Inflammatory macrophage (primary cell): ENCODE data around the gene CRYBG2.

Source experiments
- DNase-seq, 2 donors: peaks; one replicate each; pipeline ENCODE4 v3.0.0-alpha.2; 2020 to 2022

The CRYBG2 gene

DNA sequence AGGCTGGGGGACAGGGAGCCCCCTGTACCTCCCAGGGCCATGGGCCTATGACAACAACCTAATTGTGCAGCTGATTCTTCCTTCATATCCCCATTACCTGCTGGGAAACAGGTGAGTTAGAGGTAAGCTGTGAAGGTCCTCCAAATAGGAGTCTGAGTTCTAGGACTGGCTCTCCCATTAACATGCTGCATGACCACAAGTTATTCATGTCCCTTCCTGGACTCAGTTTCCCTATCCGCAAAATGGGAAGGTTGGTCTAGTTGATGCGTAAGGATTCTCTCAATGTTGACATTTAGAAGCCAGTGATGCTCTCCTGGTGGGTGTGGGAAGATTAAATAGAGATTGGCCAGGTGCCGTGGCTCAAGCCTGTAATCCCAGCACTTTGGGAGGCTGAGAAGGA, 14.6 kb upstream of the CRYBG2 start:
- no peak for DNase-seq

DNA sequence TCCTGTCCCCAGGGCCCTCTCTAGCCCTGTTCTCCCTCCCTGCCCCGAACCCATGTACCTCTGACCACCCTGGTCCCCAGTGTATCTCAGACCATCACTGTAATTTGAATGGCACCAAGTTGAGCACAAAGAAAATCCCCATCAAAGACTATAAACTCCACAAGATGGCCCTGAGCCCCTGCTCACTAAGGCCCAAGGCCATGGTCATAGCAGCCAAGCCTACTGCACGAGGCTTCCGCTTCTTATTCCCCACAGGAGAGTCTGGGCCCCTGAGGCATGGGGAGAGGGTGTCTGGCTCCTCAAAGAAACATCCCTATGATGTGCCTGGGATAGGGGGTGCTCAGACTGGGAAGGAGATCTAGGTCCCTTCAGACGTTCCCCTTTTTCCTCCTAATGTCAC, 14.1 kb upstream of the CRYBG2 start:
- DNase-seq = no peak

DNA sequence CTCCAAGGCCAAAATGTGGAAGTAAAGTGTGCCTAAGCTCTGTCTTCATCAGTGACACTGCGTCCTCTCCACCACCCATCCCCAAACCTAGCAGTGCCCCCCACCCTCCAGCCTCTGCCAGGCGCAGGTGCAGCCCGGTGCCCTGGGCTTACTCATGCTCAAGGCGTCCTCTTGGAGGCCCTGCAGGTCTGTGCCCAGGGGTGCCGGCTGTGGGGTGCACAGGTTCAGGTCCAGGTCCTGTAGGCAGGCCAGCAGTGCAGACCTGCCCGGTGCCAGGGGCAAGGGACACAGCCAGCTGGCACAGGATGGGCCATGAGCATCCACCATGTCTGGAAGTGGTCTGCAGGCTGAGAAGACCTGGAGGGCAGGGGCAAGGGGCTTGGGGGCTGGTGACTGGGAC, 13.5 kb upstream of the CRYBG2 start:
- no peak for DNase-seq

DNA sequence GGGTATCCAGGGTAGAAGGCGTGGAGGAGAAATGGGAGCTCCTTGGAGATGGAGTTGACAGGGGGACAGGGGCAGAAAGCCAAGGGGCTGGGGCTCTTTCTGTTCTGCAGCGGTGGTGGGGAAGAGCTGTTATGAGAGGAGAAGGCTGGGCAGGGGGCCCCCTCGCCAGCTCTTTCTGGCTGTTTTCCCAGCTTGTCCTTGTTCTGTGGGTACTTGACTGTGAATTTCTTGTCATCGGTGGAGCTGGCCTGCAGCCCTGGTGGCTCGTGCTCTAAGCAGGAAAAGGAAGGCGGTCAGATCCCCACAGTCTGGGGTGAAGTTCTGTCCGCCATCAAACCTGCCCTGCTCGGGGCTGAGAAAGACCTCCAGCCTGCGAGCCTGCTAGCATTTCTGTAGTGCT, 11.0 kb upstream of the CRYBG2 start:
- no peak for DNase-seq

DNA sequence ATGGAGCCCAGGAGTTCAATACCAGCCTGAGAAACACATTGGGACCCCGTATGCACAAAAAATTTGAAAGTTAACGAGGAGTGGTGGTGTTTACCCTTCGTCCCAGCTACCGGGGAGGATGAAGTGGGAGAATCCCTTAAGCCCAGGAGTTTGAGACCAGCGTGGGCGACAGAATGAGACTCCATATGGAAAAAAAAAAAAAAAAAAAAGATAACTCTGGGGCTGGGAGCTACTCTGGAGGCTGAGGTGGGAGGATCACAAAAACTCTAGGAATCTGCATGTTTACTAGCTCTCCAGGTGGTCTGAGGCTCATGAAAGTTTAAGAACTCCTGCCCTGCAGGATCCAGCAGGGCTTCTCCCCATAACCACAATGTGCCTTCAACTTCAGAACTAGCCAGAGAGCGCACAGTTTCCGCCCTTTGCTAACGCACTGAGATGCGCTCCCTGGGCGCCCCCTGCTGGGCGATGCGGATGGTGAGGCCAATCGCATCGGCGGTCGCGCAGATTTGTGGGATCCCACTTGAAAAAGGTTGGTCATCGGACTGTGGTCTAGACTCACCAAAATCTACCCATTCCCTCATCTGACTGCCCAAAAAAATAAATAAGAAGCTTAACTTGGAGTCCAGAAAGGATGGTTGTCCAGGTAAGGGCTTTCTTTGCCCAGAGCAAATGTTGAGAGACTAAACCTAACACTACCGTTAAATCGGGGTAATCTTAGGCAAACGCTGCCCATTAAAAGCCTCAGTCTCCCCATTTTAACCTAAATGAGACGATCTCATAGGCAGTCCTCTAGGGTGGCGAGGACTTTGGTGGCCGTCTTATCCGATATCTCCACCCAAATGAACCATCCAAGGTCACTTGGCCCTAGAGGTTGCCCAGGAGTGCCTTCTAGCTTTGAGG, 9.9 kb upstream of the CRYBG2 start:
- peak; percentile 79 to 88 for DNase-seq

DNA sequence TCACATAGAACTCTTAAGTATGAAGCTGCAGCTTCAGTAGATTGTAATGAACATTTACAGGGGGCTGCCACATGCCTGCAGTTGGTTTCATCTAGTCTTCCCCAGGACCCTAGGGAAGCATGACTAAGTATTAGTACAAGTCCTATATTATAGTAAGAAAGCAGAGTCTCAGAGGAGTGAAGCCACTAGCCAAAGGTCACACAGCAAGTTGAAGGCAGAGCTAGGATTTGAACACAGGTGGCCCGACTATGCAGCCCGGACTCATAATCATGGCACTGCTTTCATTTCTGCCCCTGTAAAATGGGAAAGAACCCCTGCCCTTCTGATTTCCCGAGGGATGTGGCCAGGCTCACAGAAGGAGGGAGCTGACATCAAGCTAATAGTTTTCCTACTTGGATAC, 8.4 kb upstream of the CRYBG2 start:
- no peak for DNase-seq

DNA sequence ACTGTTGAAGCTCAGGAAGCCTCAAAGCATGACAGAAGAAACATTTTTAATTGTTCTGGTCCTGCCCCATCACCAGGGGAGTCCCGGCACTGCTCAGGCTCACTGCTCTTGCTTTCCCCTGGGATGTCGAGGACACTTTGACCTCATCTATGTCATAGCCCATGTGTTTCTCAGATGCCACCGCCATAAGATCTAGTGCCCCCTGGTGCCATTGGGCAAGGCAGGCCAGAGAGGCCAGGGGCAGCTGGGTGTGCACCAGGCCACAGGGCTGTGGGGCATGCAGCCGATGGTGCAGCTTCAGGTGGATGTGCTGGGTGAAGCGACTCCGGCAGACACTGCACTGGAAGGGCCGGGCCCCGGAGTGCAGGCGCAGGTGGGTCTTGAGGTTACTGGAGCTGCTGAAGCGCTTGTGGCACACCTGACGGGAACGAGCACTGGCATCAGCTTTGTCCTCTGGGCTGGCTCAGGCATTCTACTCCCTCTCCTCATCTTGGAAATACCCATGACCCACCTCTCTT, 7.7 kb upstream of the CRYBG2 start:
- no peak for DNase-seq

DNA sequence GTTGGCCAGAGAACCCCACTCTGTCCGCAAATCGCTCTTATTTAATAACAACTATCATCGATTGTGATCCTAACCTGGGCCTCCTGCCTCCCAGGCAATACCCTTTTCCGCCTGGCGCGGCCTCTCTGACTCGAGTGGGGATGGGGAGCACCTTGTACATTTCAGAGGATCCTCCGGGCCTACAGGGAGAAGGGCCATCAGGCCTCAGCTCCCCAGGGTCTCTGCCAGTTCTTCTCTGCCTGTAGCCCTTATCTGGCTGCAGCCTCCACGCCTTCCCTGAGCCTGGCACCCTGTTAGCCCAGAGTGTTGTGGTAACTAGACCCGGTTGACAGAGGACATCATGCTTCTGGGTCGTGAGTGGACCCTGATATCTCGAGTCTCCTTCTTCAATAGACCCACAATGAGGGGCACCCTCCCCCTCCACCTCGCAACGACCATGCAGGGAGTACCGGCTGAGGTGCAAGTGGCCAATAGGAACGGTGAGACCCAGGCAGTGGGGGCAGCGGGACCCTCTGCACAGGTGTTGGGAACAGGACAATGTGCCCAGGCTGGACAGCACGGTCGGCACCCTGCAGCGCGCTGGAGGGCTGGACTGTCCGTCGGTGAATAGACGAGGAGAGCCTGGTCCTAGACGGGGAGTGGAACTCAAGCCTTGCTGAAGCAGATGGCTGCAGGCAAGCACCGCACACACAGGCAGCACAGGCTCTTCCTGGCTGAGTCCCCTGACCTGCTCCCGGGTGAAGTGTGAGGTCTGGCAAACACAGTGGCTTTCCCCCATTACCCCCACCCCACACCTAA, 7.1 kb upstream of the CRYBG2 start:
- DNase-seq = no peak

DNA sequence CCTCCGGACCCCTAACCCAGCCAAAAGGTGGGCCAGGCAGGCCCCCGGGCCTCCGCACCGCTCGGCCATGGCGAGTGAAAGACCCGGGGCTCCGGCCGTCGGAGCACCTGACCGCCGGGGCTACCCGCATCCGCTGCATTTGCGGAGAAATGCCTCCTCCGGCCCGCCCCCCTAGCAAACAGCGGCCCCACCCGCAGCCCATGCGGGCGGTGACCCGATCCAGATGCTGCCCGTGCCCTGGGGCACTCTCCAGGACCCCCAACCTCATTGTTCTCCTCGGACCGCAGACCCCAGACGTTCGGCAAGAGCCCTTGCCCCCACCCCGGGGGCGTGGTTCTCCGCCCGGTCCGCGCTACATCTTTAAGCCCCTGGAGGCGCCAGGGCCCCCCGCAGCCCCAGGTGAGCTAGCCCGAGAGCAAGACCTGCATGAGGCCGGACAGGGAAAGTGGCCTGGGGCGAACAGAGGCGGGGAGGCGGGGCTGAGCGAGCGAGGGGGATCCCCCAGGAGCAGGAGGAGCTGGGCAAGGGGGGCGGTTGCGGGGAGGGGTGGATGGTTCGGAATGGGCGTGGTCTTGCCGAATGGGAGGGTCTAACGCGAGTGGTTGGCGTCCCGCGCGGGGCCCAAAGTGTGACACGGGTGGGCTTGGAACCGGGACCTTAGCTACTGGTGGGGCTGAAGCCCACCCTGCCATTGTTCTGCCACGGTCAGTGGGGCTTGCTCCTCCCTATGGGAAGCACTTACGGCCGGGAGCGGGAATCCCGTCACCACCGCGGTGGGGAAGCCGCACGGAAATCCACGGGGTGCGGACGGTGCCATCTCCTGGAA, 6.3 kb upstream of the CRYBG2 start:
- DNase-seq = no peak

DNA sequence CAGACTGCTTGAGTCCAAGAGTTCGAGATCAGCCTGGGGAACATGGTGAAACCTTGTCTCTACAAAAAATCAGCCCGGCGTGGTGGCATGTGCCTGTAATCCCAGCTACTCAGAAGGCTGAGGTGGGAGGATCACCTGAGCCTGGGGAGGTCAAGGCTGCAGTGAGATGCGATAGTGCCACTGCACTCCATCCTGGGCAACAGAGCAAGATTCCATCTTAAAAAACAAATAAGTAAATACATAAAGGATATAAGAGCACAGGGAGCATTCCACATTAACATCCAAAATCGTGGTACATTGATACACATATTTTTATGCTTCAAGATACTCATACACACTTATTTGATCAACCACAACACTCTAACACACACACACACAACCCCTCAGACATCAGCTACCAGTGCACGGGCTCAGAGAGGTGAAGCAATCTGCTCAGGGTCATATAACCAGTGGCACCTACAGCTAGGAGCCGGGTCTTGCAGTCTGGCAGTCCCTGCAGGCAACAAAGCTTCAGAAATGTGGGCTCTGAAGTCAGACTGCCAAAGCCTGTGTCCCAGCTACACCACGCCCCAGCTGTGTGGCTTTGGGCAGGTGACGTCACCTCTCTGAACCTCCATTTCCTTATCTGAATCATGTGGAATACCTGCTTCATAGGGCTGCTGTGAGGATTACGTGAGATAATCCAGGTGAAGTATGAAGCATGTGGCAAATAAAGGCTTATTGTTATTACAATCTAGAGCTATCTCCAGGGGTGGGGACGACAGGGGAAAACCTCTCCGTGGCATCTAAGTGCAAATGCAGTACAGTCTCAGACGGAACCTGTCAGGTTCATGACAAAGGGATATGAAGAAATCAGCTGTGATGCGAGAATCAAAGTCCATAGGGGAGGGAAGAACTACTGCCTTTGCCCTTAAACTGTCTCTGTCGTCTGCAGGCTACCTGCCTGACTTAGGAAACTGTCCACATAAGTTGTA, 4.8 kb upstream of the CRYBG2 start:
- DNase-seq = no peak

DNA sequence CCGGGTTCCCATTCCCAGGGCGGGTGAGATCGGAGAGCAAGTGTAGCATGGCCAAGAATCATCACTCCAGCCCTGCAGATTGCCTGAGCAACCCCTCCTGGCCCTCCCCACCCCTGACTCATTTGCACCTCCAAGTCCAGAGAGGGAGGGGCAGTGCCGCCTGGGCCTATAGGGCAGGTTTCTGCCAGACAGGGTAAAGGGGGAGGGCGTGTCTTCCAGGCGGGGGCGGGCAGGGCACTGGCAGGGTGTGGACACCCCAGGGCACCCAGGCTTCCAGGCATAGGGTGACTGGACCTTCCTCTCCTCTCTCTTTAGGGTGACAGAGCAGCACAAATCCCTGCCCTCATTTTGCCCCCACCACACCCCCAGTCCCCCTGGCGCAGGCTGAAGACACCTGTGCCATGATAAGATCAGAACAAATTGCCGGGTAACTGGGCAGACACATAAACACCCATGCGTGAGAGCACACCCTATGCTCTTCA, 3.2 kb upstream of the CRYBG2 start:
- no peak for DNase-seq

DNA sequence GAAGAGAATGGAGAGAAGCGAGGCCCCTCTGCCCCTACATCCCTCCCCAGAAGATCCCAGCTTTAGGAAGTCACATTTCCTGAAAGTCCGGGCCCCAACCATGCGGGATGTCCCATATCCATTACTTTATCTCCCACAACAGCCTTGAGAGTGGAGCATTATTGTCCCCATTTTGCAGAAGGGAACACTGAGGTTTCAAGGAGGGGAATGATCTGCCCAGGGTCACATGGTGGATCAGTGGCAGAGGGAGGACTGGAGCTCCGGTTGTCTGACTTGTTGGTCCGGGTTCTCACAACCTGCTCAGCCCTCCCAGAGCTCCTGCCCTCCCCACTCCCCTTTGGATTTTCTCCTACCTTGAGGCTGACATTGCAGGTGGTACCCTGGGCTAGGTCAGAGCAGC, 2.2 kb upstream of the CRYBG2 start:
- no peak for DNase-seq

DNA sequence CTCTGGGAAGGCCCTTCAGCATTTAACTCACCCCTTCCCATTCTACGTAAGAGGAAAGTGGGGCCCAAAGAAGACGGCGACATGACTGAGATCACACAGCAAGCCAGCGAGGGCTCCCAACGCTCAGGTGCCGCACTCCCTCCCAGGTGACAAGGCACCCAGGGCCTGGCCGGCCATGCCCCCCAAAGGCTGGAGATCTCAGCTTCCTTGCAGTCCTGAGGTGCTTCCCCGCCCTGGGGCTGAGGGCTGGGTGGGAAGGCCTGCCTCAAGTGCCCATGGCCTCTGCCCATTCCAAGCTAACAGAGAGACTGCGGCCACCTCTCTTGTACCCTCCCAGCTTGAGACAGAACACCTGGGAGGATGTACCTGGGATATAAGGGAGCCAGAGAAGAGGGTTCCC, 1.0 kb upstream of the CRYBG2 start:
- DNase-seq = no peak

DNA sequence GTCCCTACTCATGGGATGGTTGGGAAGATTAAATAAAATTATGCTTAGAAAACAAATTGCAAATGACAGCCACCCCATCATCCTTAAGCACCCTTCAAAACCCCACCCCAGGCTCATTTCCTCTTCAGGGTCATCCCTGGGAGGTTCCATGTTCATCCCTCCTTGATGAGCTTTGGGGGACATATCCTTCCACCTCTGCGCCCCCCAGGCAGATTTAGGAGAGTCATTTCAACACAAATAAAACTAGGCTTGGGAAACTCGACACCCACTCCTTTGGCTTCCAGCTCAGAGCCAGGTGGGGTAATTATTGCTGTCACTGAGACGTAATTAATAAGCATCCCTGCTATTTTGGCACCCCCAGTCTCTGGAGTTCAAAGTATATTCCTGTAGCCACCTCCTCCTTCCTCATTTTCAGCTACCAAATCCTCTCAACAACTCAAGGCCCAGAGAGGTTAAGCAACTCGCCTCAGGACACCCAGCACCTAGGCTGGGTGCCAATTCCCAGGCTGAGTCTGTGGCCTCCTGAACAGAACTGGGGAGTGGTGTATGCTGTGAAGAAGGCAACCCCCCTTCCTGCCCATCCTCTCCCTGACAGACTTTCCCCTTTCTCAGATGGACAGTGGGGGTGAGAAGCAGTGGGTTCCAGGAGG, 595 bp downstream of the CRYBG2 start:
- DNase-seq = no peak

DNA sequence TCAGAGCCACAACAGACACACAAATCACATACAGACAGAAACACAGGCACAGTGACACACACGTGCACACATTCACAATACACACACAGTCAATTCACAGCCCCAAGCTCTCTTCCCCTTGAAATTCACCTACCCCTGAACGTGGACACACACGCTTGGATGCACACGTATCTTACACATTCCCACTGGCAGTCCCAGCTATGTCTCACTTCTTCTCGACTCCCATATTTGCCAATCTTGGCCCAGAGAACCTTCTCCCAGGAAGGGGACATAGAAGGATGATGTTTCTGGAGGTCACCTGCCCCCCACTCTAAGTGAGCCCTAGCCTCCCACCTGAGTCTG, 1.6 kb downstream of the CRYBG2 start:
- DNase-seq = no peak

DNA sequence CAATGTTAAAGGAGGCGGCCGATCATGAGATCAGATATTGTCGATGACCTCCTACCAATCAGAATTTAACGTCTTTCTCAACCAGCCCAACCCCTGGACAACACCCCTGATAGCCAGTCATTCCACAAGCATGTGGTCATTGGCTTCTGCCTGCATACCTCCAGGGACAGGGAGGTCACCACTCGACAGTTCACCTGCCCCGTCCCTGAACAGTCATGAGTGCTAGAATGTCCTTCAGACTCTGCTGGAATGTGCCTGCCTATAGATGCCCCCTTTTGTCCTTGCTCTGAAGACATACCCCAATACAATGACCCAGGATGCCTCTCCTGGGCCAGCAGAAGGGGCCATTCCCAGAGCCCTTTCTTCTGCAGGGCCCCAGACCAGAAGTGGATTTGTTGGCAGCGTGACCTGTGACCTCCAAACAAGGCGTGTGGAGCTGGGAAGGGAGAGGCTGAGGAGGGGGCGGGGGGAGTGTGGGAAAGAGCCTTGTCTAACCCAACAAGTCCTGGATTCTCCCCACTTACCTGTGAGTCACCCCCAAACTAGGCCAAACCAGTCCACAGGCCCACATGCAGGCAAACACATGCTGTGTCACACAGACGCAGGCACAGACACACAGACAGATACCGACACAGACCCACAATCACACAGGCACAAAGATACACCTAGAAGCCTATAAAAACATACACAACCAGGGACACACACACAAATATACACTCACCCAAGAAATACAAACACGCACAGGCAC, 2.2 kb downstream of the CRYBG2 start:
- no peak for DNase-seq

DNA sequence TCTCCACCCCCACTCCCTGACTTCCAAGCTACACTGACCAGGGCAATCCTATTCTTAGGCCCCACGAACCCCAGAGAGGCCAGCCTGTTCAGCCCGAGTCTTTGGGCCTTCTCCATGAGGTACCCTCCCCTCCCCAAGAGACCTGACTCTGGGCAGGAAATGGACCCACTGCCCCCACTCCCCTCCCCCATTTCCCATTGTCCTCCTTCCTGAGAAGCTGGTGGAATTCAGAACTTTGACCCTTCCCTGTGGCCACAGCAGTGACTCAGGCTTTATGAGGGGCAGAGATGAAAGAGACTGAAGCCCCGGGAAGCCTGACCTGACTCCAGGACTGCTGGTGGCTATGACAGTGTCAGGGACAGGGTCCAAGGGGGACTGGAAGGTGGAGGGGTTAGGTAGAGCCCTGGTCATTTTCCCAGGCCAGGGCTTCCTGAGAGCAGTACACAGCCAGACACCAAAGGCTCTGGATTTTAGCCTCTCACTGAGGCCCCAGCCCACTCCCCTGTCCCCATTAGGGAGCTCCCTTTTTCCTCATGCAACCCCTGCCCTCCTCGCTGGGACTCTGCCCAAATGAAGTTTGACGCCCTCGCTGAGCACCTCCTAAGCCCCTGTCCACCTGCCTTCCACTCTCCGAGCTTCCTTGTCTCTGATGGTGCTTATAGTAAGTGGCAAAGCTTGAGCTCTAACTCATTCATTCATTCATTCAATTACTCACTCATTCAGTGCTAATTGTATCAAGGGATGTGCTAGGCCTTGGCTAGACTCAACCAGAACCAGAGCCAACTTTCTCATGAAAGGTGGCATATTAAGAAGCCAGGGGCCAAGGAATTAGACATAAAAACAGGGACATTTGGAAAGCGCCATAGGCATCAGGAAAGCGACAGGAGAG, 3.0 kb downstream of the CRYBG2 start:
- no peak for DNase-seq

DNA sequence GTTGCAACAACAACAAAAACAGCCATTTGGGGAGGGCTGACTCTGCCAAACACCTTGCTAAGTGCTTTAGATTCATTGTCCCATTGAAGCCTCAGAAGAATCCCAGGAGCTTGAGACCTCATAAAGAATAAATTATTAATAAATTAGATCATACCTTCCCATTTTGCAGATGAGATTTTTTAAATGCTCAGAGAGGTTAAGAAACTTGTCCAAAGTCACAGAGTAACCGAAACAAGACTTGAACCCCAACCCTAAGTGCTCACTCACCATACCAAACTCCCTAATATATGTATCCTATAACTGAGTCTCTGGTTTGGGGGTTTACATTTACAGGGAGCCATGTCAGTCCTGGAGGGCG, 3.6 kb downstream of the CRYBG2 start:
- no peak for DNase-seq

DNA sequence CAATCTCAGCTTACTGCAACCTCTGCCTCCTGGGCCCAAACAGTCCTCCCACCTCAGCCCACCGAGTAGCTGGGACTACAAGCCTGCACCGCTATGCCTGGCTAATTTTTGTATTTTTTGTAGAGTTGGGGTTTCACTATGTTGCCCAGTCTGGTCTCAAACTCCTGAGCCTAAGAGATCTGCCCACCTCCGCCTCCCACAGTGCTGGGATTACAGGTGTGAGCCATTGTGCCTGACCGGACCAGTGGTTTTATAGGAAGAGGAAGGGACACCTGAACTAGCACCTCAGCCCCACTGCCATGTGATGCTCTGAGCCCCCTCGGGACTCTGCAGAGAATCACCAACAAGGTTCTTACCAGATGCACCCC, 4.1 kb downstream of the CRYBG2 start:
- DNase-seq = no peak
